Measurements from ENCODE around the gene PDE1A.

DNA sequence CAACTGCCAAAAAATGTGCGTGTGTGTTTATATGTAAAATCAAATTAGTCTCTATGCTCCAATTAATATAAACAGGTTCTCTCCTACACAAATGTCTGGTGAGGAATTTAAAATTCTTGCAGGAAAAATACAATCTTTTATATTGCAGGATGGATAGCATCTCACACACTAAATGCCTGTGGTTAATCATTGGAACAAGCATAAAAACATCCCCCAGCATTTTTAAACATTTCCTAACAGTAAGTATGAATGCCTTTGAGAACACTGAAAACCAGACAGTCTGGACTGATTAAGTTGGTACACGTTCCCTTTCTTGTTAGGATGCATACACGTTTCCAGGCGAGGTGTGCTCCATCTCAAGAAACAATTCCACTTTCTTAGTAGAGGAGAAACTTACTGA, 29.9 kb upstream of the PDE1A start:
- TF ChIP-seq, protein P1, sequence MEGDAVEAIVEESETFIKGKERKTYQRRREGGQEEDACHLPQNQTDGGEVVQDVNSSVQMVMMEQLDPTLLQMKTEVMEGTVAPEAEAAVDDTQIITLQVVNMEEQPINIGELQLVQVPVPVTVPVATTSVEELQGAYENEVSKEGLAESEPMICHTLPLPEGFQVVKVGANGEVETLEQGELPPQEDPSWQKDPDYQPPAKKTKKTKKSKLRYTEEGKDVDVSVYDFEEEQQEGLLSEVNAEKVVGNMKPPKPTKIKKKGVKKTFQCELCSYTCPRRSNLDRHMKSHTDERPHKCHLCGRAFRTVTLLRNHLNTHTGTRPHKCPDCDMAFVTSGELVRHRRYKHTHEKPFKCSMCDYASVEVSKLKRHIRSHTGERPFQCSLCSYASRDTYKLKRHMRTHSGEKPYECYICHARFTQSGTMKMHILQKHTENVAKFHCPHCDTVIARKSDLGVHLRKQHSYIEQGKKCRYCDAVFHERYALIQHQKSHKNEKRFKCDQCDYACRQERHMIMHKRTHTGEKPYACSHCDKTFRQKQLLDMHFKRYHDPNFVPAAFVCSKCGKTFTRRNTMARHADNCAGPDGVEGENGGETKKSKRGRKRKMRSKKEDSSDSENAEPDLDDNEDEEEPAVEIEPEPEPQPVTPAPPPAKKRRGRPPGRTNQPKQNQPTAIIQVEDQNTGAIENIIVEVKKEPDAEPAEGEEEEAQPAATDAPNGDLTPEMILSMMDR (IDR thresholded peaks at IDR 0.05): no peak
- TF ChIP-seq EP300 (IDR thresholded peaks at IDR 0.05; ENCODE audit: borderline replicate concordance in 1 of 2, low read depth in 1 of 2, low read length in 1 of 2) (no peak), GABPA (IDR thresholded peaks at IDR 0.05; ENCODE audit: low read depth) (no peak), POLR2AphosphoS5 (IDR thresholded peaks at IDR 0.05; ENCODE audit: low read depth, low read length) (no peak), EZH2phosphoT487 (IDR thresholded peaks at IDR 0.05; ENCODE audit: borderline replicate concordance, low read depth) (no peak), NRF1 (IDR thresholded peaks at IDR 0.05; ENCODE audit: low read depth, low read length) (no peak), MXI1 (IDR thresholded peaks at IDR 0.05; ENCODE audit: low read depth, low read length) (no peak), GATA2 (CRISPR knock-in tag; IDR thresholded peaks at IDR 0.05) (no peak), RAD21 (IDR thresholded peaks at IDR 0.05; ENCODE audit: low read length) (no peak)
- TF ChIP-seq, protein P2, sequence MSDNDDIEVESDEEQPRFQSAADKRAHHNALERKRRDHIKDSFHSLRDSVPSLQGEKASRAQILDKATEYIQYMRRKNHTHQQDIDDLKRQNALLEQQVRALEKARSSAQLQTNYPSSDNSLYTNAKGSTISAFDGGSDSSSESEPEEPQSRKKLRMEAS (IDR thresholded peaks at IDR 0.05; ENCODE audit: low read depth): no peak
- TF ChIP-seq, protein P3, sequence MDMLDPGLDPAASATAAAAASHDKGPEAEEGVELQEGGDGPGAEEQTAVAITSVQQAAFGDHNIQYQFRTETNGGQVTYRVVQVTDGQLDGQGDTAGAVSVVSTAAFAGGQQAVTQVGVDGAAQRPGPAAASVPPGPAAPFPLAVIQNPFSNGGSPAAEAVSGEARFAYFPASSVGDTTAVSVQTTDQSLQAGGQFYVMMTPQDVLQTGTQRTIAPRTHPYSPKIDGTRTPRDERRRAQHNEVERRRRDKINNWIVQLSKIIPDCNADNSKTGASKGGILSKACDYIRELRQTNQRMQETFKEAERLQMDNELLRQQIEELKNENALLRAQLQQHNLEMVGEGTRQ (IDR thresholded peaks at IDR 0.05; ENCODE audit: borderline replicate concordance, low read depth, low read length): no peak
- TF ChIP-seq, protein P4, sequence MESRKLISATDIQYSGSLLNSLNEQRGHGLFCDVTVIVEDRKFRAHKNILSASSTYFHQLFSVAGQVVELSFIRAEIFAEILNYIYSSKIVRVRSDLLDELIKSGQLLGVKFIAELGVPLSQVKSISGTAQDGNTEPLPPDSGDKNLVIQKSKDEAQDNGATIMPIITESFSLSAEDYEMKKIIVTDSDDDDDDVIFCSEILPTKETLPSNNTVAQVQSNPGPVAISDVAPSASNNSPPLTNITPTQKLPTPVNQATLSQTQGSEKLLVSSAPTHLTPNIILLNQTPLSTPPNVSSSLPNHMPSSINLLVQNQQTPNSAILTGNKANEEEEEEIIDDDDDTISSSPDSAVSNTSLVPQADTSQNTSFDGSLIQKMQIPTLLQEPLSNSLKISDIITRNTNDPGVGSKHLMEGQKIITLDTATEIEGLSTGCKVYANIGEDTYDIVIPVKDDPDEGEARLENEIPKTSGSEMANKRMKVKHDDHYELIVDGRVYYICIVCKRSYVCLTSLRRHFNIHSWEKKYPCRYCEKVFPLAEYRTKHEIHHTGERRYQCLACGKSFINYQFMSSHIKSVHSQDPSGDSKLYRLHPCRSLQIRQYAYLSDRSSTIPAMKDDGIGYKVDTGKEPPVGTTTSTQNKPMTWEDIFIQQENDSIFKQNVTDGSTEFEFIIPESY (IDR thresholded peaks at IDR 0.05; ENCODE audit: borderline replicate concordance, low read depth): no peak

Measured in SK-N-SH (cell line).